ACHN (cell line): ENCODE data around the gene LPO.

Experiments
- DNase-seq: peaks from one replicate; pipeline ENCODE4 v3.0.0-alpha.2; 2015
- in situ Hi-C: cut with HindIII; loops from 2 replicates; pipeline ENCODE4 v1.10.0; 2017; ENCODE audit warnings: low sequenced_read_pairs, low pct_ligation_motif_present, low pct_unique_long_range_greater_than_20kb

The LPO gene

DNA sequence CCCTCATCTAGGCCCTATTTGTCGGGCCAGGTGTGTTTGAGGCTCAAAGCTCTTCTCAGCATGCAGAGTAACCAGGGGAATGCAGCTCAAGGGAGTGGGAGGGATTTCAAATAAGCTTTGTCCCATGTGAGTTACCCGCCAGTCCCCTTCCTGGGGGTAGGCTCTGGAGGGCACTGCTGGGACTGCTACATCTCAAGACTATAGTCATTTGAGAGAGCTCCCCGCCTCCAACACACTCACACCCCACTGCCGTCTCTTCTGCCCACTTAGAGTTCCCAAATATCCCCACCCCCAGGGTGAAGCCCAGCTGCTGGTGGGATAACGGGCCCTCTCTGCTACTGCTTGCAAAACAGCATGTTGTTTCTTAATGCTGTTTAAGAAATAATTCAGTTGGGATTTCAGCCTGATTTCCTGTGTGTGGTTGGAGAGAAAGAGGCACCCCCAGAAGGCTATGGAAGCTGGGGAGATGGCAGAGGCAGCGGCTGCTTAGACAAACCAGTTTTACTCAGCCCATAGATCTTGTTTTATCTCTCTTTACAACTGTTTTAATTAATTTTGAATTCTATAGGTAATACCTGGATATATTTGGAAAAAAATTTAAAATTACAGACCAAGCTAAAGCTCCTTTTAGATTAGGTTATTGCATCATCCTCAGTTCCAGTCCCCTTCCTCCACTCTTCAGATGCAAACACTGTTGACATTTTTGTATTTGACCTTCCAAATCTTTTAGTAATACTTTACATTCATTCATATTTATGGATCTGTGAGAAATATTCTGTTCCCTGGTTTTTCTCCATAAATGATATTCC is 46.4 kb downstream of the LPO start:
- no peak for DNase-seq
- in situ Hi-C loops = no loop called here

- in situ Hi-C loops = no loop called here
- no peak for DNase-seq
Observed at GRCh38 chr17:58285422-58285810, 47.0 kb downstream of the LPO start.

GRCh38 chr17:58289869-58290268 is 51.5 kb downstream of the LPO start:
- in situ Hi-C loops = no loop called here
- DNase-seq = no peak

- DNase-seq = no peak
- in situ Hi-C loops = no loop called here
Observed at GRCh38 chr17:58291246-58291645, 52.9 kb downstream of the LPO start.

- DNase-seq = no peak
- in situ Hi-C loops = no loop called here
Observed at GRCh38 chr17:58294034-58294433, 55.6 kb downstream of the LPO start.

DNA sequence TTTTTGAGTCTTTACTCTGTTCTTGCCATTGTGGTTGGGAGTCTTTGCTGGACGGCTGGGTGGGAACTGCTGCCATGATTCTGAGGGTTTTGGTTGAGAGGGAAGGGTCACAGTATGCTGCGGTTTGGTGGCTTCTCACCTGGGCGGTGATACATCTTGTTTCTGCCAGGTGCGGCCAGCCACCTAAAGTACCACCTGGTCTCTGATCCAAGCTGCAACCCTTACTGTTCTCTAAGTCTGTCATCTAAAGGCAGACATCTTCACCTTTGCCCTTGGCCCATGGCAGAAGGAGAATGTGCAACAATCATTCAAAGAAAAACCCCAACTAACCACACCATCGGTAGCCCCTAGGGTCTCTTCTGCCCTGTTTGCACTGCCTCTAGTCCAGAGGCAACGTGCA is 62.0 kb downstream of the LPO start:
- no peak for DNase-seq
- in situ Hi-C loops = no loop called here

- in situ Hi-C loops = no loop called here
- DNase-seq = no peak
Observed at GRCh38 chr17:58301504-58302150, 63.2 kb downstream of the LPO start.

DNA sequence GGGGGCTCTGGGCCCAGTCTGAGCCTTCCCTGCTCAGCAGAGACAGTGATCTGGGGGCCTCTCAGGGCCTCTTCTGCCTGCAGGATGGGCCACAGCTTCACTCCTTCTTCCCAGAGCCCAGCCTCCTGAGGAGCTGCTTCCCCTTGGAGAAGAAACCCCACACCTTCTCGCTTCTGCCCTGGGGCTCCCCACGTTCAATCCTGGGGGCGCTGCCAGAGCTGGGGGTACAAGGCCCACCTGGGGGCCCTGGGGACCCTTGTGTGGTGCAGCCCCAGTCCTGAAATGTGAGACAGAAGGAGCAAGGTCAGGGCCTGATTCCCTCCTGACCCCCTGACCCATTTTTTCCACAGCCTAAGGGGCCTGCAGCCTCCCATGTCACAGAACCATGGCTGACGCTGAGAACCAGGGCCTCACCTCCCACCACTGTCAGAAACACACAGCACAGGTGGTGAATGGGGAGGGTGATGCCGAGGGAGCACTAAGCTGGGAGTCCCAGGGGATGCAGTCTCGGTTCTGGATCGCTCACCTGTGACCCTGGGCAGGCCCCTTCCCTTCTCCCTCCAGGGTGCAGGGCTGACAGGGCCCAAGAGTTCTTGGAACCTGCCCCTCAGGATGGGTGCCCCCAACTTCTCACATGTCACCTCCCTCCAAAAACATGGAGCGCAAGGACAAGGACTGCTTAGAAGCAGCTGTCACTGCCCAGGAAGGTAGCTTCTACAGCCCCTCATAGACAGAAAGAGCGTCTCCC is 64.0 kb downstream of the LPO start:
- in situ Hi-C loops = no loop called here
- no peak for DNase-seq

DNA sequence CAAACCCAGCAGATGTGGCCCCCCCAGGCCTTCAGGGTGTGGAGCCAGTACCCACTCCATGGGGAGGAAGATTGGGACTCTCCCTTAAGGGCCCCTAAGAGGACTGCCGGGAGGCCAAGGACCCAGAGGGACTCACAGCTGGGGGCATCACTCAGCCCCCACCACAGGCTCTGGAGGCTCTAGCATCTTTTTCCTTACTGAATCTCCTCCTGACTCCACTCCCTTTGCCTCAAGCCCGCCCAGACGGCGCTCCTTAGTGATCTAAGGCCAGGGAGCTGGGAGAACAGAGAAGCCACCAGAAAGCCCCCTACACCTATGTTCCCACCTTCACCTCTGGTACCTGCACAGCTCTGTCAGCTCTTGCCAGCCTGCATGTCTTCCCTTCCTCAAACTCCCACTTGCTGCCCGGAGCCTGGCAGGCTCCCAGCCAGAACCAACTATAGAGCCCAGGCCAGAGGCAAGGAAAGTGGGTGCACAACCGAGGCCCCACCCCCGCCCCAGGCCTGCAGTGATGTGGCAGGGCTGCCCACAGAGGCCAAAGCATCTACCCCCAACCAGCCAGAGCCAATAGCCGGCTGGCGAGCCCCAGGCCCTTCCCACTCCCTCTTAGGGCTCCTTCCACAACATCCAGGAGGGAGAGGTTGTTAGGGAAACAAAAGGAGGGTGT is 64.7 kb downstream of the LPO start:
- DNase-seq = no peak
- in situ Hi-C loops = no loop called here

GRCh38 chr17:58303971-58304749 is 65.8 kb downstream of the LPO start:
- DNase-seq = peak; percentile 59
- in situ Hi-C loops = no loop called here

GRCh38 chr17:58304750-58305486 is 66.5 kb downstream of the LPO start:
- in situ Hi-C loops = no loop called here

GRCh38 chr17:58305626-58306025 is 67.2 kb downstream of the LPO start:
- no peak for DNase-seq
- in situ Hi-C loops = no loop called here

More at GRCh38 chr17:58304750-58305486, 66.5 kb downstream of the LPO start:
- no peak for DNase-seq

DNA sequence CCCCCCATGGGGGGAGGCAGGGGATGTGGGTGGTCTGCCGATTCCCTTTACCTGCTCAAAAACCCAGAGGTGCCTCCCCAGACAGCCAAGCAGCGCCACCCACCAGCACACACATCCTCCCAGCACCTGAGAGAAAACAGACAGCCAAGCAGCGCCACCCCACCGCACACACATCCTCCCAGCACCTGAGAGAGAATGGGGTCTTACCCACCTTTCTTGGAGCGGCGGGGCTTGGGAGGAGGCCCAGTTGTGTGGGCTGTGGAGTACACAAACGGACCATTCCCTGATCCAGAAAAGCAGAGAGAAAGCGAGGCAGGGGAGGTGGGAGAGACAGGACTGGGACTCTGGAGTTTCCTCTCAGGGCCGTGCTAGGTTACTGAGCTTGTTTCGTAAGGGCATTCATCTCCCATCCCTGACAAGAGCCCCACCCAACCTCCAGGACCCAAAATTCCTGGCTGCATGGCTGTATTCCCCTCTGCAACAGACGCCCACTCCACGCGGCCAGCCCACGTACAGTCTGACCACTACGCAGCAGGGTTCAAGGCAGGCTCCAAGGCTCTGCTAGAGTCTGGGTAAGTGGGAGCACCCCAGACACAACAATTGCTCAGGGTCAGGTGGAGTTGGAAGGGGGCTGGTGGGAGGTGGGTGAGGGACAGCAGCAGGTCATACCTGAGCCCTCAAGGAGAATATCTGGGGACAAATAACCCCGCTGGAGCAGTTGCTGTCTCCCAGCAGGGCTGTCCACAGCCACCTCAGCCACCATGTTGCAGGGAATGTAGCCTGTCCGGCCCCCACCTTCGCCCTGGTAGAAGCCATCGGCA is 68.0 kb downstream of the LPO start:
- in situ Hi-C loops = no loop called here
- DNase-seq = no peak

DNA sequence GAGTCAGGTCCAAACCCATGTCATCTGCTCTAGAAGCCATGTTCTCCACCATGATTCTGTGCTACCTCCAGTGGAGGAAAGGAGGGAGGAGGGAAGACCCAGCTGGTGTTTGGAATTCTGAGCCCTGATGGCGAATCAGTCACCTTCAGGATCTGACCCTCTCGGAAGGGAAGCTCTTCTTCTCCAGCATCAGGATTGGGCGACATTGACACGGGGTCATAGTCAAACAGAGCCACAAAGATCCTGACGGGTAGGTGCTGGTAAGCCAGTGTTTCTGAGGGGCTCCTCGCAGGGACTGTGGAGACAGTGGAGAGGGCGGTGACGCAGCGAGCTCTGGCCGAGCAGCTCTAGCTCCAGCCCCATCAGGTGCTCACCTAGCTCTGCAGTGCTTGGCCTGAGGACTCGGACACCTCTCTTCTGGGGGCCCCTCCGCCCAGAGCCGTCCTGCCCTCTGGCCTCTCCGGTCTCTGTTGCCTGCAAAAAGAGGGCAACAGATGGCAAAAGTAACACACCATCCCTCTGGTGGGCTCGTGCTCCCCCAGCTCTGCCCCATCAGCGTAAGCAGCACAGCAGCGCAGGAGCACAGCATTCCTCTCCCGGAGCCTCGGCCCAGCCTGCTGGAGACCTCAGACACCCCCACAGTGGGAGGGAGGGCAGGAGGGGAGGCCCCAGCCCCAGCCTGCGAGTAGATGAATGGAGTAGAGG is 69.2 kb downstream of the LPO start:
- in situ Hi-C loops = no loop called here
- DNase-seq = no peak

- in situ Hi-C loops = no loop called here
- peak; percentile 8 for DNase-seq
Observed at GRCh38 chr17:58308173-58308984, 70.0 kb downstream of the LPO start.
